ENCODE data around the gene COL5A1.

The COL5A1 gene

DNA sequence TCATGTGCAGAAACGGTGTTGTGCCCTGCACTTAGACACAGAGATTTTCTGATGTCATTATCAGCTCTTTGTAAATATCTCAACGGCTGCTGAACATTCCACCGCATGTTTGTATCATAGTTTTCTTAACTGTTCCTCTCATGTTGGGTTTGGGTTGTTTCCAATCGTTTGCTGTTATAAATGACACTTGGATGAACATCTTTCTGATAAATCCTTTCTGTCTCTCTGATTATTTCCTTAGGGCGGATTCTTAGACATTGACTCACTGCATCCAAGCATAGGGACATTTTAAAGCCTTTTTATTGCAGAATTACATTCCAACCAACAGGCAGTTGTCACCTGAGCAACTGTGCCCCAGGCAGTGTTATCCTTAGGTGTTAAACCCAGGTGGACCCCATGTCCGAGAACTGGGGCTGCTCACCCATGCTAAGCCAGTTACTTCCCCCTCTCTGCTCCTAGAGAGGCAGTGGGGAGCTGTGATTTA lies 28.5 kb downstream of the COL5A1 start:
- TF ChIP-seq ZNF274 (IDR thresholded peaks at IDR 0.05; ENCODE audit: low read depth, low read length), result no peak

GRCh38 chr9:134670851-134671281 lies 29.3 kb downstream of the COL5A1 start:
- TF ChIP-seq ZNF274 (IDR thresholded peaks at IDR 0.05; ENCODE audit: low read depth, low read length), result no peak
- no peak overlapping the region for H3K4me3 ChIP-seq (ENCODE audit: low read length)

More for the DNA sequence above, 28.5 kb downstream of the COL5A1 start:
- H3K4me3 ChIP-seq (ENCODE audit: low read length), result no peak overlapping the region

DNA sequence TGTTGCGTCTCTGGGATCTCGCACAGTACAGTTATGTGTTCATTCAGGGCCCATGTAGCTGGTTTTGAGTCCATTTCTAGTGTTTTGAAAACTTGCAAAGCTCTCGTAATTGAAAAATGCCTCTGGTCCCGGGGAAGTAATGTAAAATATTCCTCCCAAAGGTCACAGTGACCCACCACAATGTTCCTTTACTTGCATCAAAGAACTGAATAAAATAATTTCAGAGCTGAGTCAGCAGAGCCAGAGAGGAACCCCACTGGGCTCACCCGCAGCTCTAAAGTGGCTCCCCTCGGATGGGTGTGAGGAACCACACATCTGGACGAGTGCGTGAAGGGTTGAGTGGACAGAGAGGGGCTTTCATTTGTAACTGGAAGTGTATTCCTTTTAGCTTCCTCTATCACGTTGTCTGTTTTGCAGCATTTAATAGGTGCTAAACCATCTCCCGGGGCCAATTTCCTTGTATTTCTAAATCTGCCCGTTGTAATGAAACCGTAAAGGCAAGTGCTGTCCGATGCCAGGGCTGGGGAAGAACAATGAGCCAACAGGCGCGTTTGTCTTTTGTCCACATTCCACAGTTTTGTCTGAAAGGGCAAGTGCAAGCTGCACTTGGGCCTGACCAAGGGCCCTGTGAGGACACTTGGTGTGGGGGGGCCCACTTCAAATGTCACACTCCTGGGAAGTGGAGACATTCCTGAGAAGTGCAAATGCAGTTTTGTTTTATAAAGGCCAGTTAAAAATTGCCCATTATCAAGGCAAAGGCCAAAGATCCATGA lies 29.9 kb downstream of the COL5A1 start:
- TF ChIP-seq ZNF274 (IDR thresholded peaks at IDR 0.05; ENCODE audit: low read depth, low read length), result no peak
- no peak overlapping the region for H3K4me3 ChIP-seq (ENCODE audit: low read length)

DNA sequence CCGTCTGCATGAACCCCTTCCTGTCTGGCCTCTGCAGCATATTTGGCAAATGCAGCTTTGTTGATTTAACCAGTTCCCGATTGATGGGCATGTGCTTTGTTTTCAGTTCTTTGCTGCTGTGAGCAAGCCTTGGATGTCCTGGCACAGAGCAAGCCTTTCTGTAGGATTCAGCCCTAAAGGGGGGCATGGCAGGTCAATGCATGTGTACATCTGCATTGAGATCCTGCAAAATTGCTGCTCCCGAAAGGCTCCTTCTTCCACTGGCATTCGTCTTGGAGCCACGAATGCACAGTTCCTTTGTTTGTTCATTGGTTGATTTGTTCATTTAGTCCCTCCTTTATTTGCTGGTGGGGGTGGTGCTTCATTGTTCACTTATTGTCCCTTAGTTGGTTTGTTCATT lies 34.8 kb downstream of the COL5A1 start:
- no peak overlapping the region for H3K4me3 ChIP-seq (ENCODE audit: low read length)
- no peak for TF ChIP-seq ZNF274 (IDR thresholded peaks at IDR 0.05; ENCODE audit: low read depth, low read length)

DNA sequence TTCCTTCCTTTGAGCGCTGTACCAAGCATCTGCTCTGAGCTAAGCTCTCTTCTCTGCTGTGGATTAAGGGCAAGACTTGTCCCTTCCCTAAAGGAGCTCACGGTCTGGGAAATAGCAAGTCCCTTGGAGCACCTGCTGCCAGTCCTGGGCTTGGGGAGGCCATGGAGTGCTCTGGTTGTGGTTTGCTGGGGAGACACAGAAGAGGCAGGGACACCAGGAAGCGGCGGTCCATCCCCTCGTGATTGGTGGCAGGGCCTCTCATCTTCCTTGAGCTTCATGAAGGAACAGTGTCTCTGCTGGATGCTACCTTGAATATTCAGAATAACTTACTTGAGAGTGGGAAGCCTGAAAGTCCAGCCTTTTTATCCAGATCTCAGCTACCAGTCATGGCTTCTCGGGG lies 35.3 kb downstream of the COL5A1 start:
- no peak overlapping the region for H3K4me3 ChIP-seq (ENCODE audit: low read length)

DNA sequence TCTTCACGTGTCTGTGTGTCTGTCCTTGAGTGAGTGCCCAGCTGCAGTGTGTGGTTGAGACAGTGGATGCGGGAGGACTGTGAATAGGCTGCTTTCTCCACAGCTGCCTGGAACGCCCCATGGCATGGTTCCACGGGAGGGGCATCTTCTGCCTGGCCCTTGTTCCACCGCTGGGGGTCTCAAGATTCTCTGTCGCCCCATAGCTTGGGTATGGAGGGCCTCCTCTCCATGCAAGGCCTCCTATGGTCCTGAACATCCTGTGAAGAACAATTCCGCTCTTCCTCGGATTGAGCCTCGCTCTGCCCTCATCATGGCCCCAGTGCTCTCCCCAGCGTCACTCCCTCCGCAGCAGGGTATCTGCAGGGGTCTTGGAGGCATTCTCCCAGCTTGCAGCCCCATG lies 36.1 kb downstream of the COL5A1 start:
- no peak overlapping the region for H3K4me3 ChIP-seq (ENCODE audit: low read length)
- TF ChIP-seq ZNF274 (IDR thresholded peaks at IDR 0.05; ENCODE audit: low read depth, low read length), result no peak

More for the DNA sequence above, 35.3 kb downstream of the COL5A1 start:
- no peak for TF ChIP-seq ZNF274 (IDR thresholded peaks at IDR 0.05; ENCODE audit: low read depth, low read length)

GRCh38 chr9:134678206-134678605 lies 36.6 kb downstream of the COL5A1 start:
- H3K4me3 ChIP-seq (ENCODE audit: low read length), result no peak overlapping the region
- TF ChIP-seq ZNF274 (IDR thresholded peaks at IDR 0.05; ENCODE audit: low read depth, low read length), result no peak

- TF ChIP-seq ZNF274 (IDR thresholded peaks at IDR 0.05; ENCODE audit: low read depth, low read length), result no peak
These were observed 37.3 kb downstream of the COL5A1 start for GRCh38 chr9:134678666-134679443.

GRCh38 chr9:134679616-134680392 lies 38.2 kb downstream of the COL5A1 start:
- H3K4me3 ChIP-seq (ENCODE audit: low read length), result no peak overlapping the region
- no peak for TF ChIP-seq ZNF274 (IDR thresholded peaks at IDR 0.05; ENCODE audit: low read depth, low read length)

More at GRCh38 chr9:134678666-134679443, 37.3 kb downstream of the COL5A1 start:
- no peak overlapping the region for H3K4me3 ChIP-seq (ENCODE audit: low read length)

DNA sequence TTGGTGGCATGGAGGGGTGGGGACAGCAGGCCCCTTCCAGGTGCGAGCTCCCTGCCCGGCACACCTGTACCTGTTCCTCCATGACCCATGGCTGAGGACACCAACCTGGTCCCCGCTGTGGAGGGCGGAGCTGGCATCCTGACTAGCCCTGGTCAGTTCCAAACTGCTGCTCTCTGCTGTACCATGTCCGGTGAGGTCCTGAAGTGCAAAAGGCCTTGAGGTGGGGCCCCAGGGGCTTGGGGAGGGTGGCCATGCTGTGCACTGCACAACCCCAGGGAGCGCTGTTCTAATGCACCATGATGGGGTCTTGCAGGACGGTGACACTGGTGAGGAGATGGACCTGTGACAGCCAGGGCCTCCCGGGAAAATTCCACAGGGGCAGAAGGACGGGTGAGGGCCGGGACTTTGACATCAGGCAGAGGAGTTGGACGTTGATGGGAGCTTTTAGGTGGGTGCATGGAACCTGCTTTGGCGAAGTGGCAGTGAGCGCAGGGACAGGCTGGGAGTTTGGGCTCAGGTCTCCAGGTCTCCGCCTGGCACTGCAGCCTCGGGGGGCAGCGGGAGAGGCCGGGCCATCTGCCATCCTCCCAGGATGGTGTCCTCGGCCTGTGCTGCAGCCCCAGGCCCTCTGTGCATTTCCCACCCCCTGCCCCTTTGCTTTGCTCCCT lies 38.9 kb downstream of the COL5A1 start:
- H3K4me3 ChIP-seq (ENCODE audit: low read length), result no peak overlapping the region
- TF ChIP-seq ZNF274 (IDR thresholded peaks at IDR 0.05; ENCODE audit: low read depth, low read length), result no peak

GRCh38 chr9:134681061-134681661 lies 39.6 kb downstream of the COL5A1 start:
- TF ChIP-seq ZNF274 (IDR thresholded peaks at IDR 0.05; ENCODE audit: low read depth, low read length), result no peak

DNA sequence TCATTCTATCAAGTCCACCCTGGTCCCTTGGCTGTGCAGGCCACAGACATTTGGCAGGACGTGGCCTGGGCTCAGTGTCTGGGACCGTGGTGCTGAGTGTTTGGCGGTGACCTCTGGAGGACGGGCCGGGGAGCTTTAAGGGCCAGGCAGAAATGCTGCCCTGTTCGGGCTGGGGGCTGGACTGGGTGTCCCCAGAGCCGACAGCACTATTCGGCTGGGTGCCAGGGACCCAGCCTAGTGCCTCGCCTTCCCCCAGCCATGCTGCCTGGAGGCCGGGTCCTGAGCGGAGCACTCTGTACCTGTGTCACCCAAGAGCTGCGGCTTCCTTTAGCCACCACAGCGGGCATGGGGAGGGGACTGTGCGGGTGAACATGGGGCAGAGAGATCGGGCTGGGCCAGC lies 40.4 kb downstream of the COL5A1 start:
- TF ChIP-seq ZNF274 (IDR thresholded peaks at IDR 0.05; ENCODE audit: low read depth, low read length), result no peak

More at GRCh38 chr9:134681061-134681661, 39.6 kb downstream of the COL5A1 start:
- no peak overlapping the region for H3K4me3 ChIP-seq (ENCODE audit: low read length)

DNA sequence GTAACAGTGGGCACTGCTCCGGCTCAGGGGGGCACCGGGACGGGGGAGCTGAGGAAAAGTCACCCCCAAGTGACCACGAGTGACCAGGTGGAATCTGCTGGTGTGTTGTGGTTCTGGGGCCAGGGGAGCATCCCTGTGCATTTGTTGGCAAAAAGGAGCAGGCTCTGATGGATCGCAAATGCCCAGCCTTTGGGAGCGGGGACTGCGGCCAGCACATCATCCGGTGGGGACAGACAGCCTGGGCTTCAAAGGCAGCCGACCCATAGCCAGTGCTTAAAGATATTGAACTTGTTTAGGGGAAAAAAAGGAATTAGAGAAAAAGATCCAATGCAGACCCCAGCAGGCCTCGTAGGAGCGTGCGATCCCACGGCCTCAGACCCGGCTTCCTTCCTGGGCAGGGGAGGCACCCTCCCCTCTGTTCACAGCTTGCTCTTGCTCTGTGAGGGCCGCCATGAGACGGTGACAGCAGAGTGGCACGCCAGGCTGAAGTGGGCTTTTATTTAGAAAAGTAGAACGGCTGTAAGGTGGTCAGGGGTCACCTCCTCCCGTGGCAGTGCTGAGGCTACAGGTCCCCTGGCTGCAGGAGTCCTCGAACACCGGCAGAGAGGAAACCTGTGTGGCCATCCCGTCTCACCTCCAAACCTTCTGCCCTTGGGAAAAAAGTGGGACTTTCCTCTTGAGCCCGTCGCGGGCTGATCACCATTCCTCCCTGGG lies 41.2 kb downstream of the COL5A1 start:
- no peak overlapping the region for H3K4me3 ChIP-seq (ENCODE audit: low read length)
- no peak for TF ChIP-seq ZNF274 (IDR thresholded peaks at IDR 0.05; ENCODE audit: low read depth, low read length)

More for the DNA sequence above, 40.4 kb downstream of the COL5A1 start:
- H3K4me3 ChIP-seq (ENCODE audit: low read length), result no peak overlapping the region
